Esophagus muscularis mucosa (tissue), 4 donors: Measurements from ENCODE around the gene EPX.

ENCODE experiments used
- EP300 ChIP-seq: sonication (generic); formaldehyde crosslinking; IDR thresholded peaks from one replicate; pipeline ENCODE4 v1.6.1; 2017; ENCODE audit warnings: antibody characterized with exemption
- POLR2A ChIP-seq: fragments of 450-650 bp; IDR thresholded peaks from one replicate; pipeline ENCODE4 v1.6.1; 2017; ENCODE audit warnings: antibody characterized with exemption, moderate library complexity, mild to moderate bottlenecking, low read depth
- POLR2AphosphoS5 ChIP-seq, 2 donors: sonication (generic); formaldehyde crosslinking; IDR thresholded peaks; one replicate each; pipeline ENCODE4 v1.6.1; 2017; ENCODE audit warnings: antibody characterized with exemption in 2 of 2
- TF ChIP-seq, protein P1 (sequence below), 3 experiments: fragments of 200-600 bp in 2 of 3; fragments of 450-650 bp in 1 of 3; sonication (generic) in 2 of 3; IDR thresholded peaks; one replicate each; pipeline ENCODE4 v1.5.1; 2017 to 2019; ENCODE audit warnings: antibody characterized with exemption in 3 of 3, mild to moderate bottlenecking in 2 of 3, moderate library complexity in 1 of 3

GRCh38 chr17:58242171-58242784 is 49.8 kb downstream of the EPX start:
- TF ChIP-seq, protein P1, sequence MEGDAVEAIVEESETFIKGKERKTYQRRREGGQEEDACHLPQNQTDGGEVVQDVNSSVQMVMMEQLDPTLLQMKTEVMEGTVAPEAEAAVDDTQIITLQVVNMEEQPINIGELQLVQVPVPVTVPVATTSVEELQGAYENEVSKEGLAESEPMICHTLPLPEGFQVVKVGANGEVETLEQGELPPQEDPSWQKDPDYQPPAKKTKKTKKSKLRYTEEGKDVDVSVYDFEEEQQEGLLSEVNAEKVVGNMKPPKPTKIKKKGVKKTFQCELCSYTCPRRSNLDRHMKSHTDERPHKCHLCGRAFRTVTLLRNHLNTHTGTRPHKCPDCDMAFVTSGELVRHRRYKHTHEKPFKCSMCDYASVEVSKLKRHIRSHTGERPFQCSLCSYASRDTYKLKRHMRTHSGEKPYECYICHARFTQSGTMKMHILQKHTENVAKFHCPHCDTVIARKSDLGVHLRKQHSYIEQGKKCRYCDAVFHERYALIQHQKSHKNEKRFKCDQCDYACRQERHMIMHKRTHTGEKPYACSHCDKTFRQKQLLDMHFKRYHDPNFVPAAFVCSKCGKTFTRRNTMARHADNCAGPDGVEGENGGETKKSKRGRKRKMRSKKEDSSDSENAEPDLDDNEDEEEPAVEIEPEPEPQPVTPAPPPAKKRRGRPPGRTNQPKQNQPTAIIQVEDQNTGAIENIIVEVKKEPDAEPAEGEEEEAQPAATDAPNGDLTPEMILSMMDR (IDR thresholded peaks at IDR 0.05), result no peak
- TF ChIP-seq POLR2A, result no peak
- no peak for TF ChIP-seq EP300
- no peak for TF ChIP-seq POLR2AphosphoS5 (IDR thresholded peaks at IDR 0.05)
